ENCODE results near the gene MRPL3. TPM values are rescaled to one million over a fixed set of nuclear protein-coding genes. Genes with fewer than 3 reads are reported as not detected.

The MRPL3 gene
- total and polyA plus RNA-seq, 2 donors = 80.2 to 108 TPM

GRCh38 chr3:131480116-131480515 lies 22.7 kb downstream of the MRPL3 start:
- 97% methylated on average over 2 of the region's 2 CpGs for WGBS
- H3K27ac ChIP-seq (ENCODE audit: low read depth) = no peak overlapping the region
- H3K4me3 ChIP-seq (ENCODE audit: low read depth, low read length) = no peak overlapping the region
- H3K4me1 ChIP-seq (ENCODE audit: insufficient read depth) = no peaks in the 10 kb centered on the region
- DNase-seq (ENCODE audit: extremely low spot score) = no peak
- H3K36me3 ChIP-seq (ENCODE audit: insufficient read depth) = no peaks in the 10 kb centered on the region

- 85% methylated on average over 3 of the region's 3 CpGs for WGBS
- DNase-seq (ENCODE audit: extremely low spot score) = no peak
- H3K27ac ChIP-seq (ENCODE audit: low read depth) = no peak overlapping the region
- H3K36me3 ChIP-seq (ENCODE audit: insufficient read depth) = no peaks in the 10 kb centered on the region
- H3K4me3 ChIP-seq (ENCODE audit: low read depth, low read length) = no peak overlapping the region
- H3K4me1 ChIP-seq (ENCODE audit: insufficient read depth) = no peaks in the 10 kb centered on the region
Observed at GRCh38 chr3:131477813-131478212, 25.0 kb downstream of the MRPL3 start.

DNA sequence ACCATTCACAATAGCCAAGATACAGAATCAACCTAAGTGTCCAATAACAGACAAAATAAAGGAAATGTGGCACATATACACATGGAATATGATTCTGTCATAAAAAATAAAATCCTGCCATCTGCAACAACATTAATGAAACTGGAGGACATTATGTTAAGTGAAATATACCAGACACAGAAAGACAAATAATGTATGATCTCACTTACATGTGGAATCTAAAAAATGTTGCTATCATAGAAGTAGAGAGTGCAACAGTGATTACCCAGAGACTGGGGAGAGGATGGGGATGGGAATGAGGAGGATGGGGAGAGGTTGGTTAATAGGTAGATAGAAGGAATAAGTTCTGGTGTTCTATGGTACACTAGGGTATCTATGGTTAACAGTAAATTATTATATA lies 28.7 kb downstream of the MRPL3 start:
- Histone ChIP-seq H3K36me3 (ENCODE audit: insufficient read depth) (peaks cover 2% of the 10 kb centered on the region), H3K4me1 (ENCODE audit: insufficient read depth) (no peaks in the 10 kb centered on the region), H3K27ac (ENCODE audit: low read depth) (no peak overlapping the region), H3K4me3 (ENCODE audit: low read depth, low read length) (no peak overlapping the region)
- DNase-seq (ENCODE audit: extremely low spot score) = no peak

GRCh38 chr3:131470377-131470776 lies 32.4 kb downstream of the MRPL3 start:
- Histone ChIP-seq H3K36me3 (ENCODE audit: insufficient read depth) (peaks cover 5% of the 10 kb centered on the region), H3K27ac (ENCODE audit: low read depth) (no peak overlapping the region), H3K4me1 (ENCODE audit: insufficient read depth) (no peaks in the 10 kb centered on the region), H3K4me3 (ENCODE audit: low read depth, low read length) (no peak overlapping the region)
- WGBS = 97% methylated on average over 2 of the region's 2 CpGs
- no peak for DNase-seq (ENCODE audit: extremely low spot score)

GRCh38 chr3:131458653-131459052 lies 44.1 kb downstream of the MRPL3 start:
- Histone ChIP-seq H3K27ac (ENCODE audit: low read depth) (no peak overlapping the region), H3K4me1 (ENCODE audit: insufficient read depth) (no peaks in the 10 kb centered on the region), H3K36me3 (ENCODE audit: insufficient read depth) (no peaks in the 10 kb centered on the region), H3K4me3 (ENCODE audit: low read depth, low read length) (no peak overlapping the region)
- no peak for DNase-seq (ENCODE audit: extremely low spot score)
- WGBS = 81% methylated on average over 3 of the region's 3 CpGs

GRCh38 chr3:131457220-131457619 lies 45.6 kb downstream of the MRPL3 start:
- H3K4me1 ChIP-seq (ENCODE audit: insufficient read depth) = no peaks in the 10 kb centered on the region
- DNase-seq (ENCODE audit: extremely low spot score) = no peak
- WGBS = 34% methylated on average over 1 of the region's 1 CpG
- no peak overlapping the region for H3K4me3 ChIP-seq (ENCODE audit: low read depth, low read length)
- H3K36me3 ChIP-seq (ENCODE audit: insufficient read depth) = no peaks in the 10 kb centered on the region
- H3K27ac ChIP-seq (ENCODE audit: low read depth) = no peak overlapping the region

GRCh38 chr3:131454501-131454900 lies 48.3 kb downstream of the MRPL3 start:
- no peaks in the 10 kb centered on the region for H3K4me1 ChIP-seq (ENCODE audit: insufficient read depth)
- no peak overlapping the region for H3K27ac ChIP-seq (ENCODE audit: low read depth)
- H3K4me3 ChIP-seq (ENCODE audit: low read depth, low read length) = no peak overlapping the region
- no peaks in the 10 kb centered on the region for H3K36me3 ChIP-seq (ENCODE audit: insufficient read depth)
- no peak for DNase-seq (ENCODE audit: extremely low spot score)

- Histone ChIP-seq H3K36me3 (ENCODE audit: insufficient read depth) (no peaks in the 10 kb centered on the region), H3K4me1 (ENCODE audit: insufficient read depth) (no peaks in the 10 kb centered on the region), H3K27ac (ENCODE audit: low read depth) (no peak overlapping the region), H3K4me3 (ENCODE audit: low read depth, low read length) (no peak overlapping the region)
- WGBS = 82% methylated on average over 4 of the region's 4 CpGs
- DNase-seq (ENCODE audit: extremely low spot score) = no peak
Observed at GRCh38 chr3:131453533-131453932, 49.2 kb downstream of the MRPL3 start.

GRCh38 chr3:131447349-131447748 lies 55.4 kb downstream of the MRPL3 start:
- DNase-seq (ENCODE audit: extremely low spot score) = no peak
- no peak overlapping the region for H3K27ac ChIP-seq (ENCODE audit: low read depth)
- H3K36me3 ChIP-seq (ENCODE audit: insufficient read depth) = no peaks in the 10 kb centered on the region
- no peak overlapping the region for H3K4me3 ChIP-seq (ENCODE audit: low read depth, low read length)
- H3K4me1 ChIP-seq (ENCODE audit: insufficient read depth) = no peaks in the 10 kb centered on the region
- WGBS = 97% methylated on average over 2 of the region's 2 CpGs

- Histone ChIP-seq H3K27ac (ENCODE audit: low read depth) (no peak overlapping the region), H3K4me3 (ENCODE audit: low read depth, low read length) (no peak overlapping the region), H3K4me1 (ENCODE audit: insufficient read depth) (no peaks in the 10 kb centered on the region), H3K36me3 (ENCODE audit: insufficient read depth) (no peaks in the 10 kb centered on the region)
- DNase-seq (ENCODE audit: extremely low spot score) = no peak
- 87% methylated on average over 4 of the region's 4 CpGs for WGBS
Observed at GRCh38 chr3:131444180-131444579, 58.6 kb downstream of the MRPL3 start.

DNA sequence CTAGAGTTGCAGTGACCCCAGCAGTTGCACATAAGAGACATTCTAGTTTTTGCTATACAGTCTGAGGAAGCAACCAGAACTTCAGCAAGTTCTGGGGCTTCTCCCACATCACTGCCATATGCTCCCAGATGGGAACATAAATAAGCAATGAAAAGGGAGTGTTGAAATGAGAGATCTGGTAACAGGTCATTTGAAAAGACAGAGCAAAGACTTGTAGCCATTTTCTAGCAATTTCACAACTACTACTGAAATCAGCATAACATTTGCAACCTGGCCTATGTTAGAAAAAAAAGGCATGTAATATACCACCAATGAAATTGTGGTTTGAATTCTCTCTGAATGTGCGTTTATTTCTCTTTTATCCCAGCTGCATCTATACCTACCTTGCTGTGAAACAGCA lies 63.7 kb downstream of the MRPL3 start:
- 85% methylated on average over 1 of the region's 1 CpG for WGBS
- DNase-seq (ENCODE audit: extremely low spot score) = no peak
- H3K4me1 ChIP-seq (ENCODE audit: insufficient read depth) = no peaks in the 10 kb centered on the region

GRCh38 chr3:131435000-131435399 lies 67.8 kb downstream of the MRPL3 start:
- H3K27ac ChIP-seq (ENCODE audit: low read depth) = no peak overlapping the region
- no peak for DNase-seq (ENCODE audit: extremely low spot score)
- 96% methylated on average over 1 of the region's 1 CpG for WGBS
- no peak overlapping the region for H3K4me3 ChIP-seq (ENCODE audit: low read depth, low read length)
- no peaks in the 10 kb centered on the region for H3K4me1 ChIP-seq (ENCODE audit: insufficient read depth)
- no peaks in the 10 kb centered on the region for H3K36me3 ChIP-seq (ENCODE audit: insufficient read depth)

More for the DNA sequence above, 63.7 kb downstream of the MRPL3 start:
- Histone ChIP-seq H3K27ac (ENCODE audit: low read depth) (no peak overlapping the region), H3K36me3 (ENCODE audit: insufficient read depth) (no peaks in the 10 kb centered on the region), H3K4me3 (ENCODE audit: low read depth, low read length) (no peak overlapping the region)

DNA sequence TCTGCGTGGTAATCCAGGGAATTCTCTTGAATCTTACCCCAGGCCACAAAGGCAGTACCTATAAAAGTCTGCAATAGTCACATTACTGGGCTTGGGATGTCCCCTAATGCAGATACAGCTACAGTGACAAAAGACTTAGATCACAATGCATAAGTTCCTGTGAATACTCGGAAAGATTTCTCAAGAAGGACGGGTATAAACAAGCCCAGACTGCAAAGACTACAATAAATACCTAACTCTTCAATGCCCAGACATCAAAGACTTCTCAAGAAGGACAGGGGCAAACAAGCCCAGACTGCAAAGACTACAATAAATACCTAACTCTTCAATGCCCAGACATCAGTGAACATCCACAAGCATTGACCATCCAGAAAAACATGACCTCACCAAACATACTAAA lies 70.3 kb downstream of the MRPL3 start:
- DNase-seq (ENCODE audit: extremely low spot score) = no peak
- 38% methylated on average over 3 of the region's 3 CpGs for WGBS
- no peak overlapping the region for H3K4me3 ChIP-seq (ENCODE audit: low read depth, low read length)
- no peaks in the 10 kb centered on the region for H3K36me3 ChIP-seq (ENCODE audit: insufficient read depth)
- no peak overlapping the region for H3K27ac ChIP-seq (ENCODE audit: low read depth)
- H3K4me1 ChIP-seq (ENCODE audit: insufficient read depth) = no peaks in the 10 kb centered on the region

- WGBS = 83% methylated on average over 5 of the region's 5 CpGs
- no peak for DNase-seq (ENCODE audit: extremely low spot score)
- Histone ChIP-seq H3K27ac (ENCODE audit: low read depth) (no peak overlapping the region), H3K4me1 (ENCODE audit: insufficient read depth) (no peaks in the 10 kb centered on the region), H3K4me3 (ENCODE audit: low read depth, low read length) (no peak overlapping the region), H3K36me3 (ENCODE audit: insufficient read depth) (no peaks in the 10 kb centered on the region)
Observed at GRCh38 chr3:131431754-131432153, 71.0 kb downstream of the MRPL3 start.

DNA sequence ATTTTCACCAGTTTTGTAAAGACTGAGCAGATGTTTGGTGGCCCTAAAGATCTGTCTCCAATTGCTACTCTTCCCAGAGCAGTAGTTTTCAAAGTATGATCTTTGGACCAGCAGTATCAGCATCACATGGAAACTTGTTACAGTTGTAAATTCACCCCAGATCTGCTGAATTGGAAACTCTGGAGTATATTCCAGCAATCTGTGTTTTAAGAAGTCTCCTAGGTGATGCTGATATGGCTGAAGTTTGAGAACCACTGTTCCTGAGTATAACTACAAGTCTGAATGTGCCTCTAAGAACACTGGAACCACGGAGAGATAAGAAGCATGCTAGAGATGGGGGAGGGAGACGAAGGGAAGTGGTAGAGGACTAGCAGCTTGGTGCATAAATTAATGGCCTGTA lies 75.5 kb downstream of the MRPL3 start:
- 40% methylated on average over 2 of the region's 2 CpGs for WGBS
- no peaks in the 10 kb centered on the region for H3K4me1 ChIP-seq (ENCODE audit: insufficient read depth)
- no peak for DNase-seq (ENCODE audit: extremely low spot score)
- H3K27ac ChIP-seq (ENCODE audit: low read depth) = no peak overlapping the region
- H3K36me3 ChIP-seq (ENCODE audit: insufficient read depth) = no peaks in the 10 kb centered on the region
- no peak overlapping the region for H3K4me3 ChIP-seq (ENCODE audit: low read depth, low read length)

Data from urinary bladder (tissue), 4 donors.